OCI-LY1 (cell line): Measurements from ENCODE around the gene DYRK1B.

Source experiments
- CTCF ChIP-seq: fragments of 200-600 bp; sonication (generic), shearing (Covaris generic); IDR thresholded peaks from 2 replicates; pipeline ENCODE4 v1.5.1; 2017; ENCODE audit warnings: mild to moderate bottlenecking, antibody characterized with exemption, low read length, moderate library complexity, mixed read lengths
- EZH2 ChIP-seq: fragments of 200-600 bp; sonication (generic), shearing (Covaris generic); IDR thresholded peaks from 2 replicates; pipeline ENCODE4 v1.8.0; 2017; ENCODE audit warnings: borderline replicate concordance, mixed run types, mild to moderate bottlenecking, antibody characterized with exemption, low read length, moderate library complexity, mixed read lengths

- TF ChIP-seq CTCF = no peak
- no peak for TF ChIP-seq EZH2
Measured at GRCh38 chr19:39865953-39866352, 32.0 kb upstream of the DYRK1B start.
